Measurements from ENCODE around the gene PMFBP1. TPM values are rescaled to one million over a fixed set of nuclear protein-coding genes. Genes with fewer than 3 reads are reported as not detected.

PMFBP1 gene
- total and polyA plus RNA-seq, 2 of the 4 experiments (the other 2 are of a cell fraction) = under 0.01 TPM; not detected in 1

DNA sequence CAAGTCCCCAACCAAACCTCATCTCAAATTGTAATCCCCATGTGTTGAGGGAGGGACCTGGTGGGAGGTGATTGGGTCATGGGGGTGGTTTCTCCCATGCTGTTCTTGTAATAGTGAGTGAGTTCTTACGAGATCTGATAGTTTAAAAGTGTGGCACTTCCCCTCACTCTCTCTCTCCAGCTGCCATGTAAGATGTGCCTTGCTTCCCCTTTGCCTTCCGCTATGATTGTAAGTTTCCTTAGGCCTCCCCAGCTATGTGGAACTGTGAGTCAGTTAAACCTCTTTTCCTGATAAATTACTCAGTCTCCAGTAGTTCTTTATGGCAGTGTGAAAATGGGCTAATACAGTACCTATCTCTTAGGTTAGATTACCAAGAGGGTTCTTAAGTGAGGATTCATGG is 5.8 kb downstream of the PMFBP1 start:
- intact Hi-C loops (cut with micrococcal nuclease) (no loop called here), in situ Hi-C loops (cut with MboI; ENCODE audit: low sequenced_read_pairs) (no loop called here), dilution Hi-C loops (cut with HindIII; ENCODE audit: low sequenced_read_pairs, unreplicated experiment) (no loop called here)
- no peak overlapping the region for H3K18ac ChIP-seq (ENCODE audit: low read depth, low read length)
- no peak overlapping the region for H2AFZ ChIP-seq (replicated peaks; ENCODE audit: low read length, poor library complexity)
- no peak overlapping the region for H3K9ac ChIP-seq (ENCODE audit: low read depth, low read length)
- BruUV-seq (replicated peaks) = no TSS peak
- H3K79me1 ChIP-seq (ENCODE audit: low read depth in 1 of 2, low read length in 2 of 2) = no peaks in the 10 kb centered on the region
- no peak overlapping the region for H3K56ac ChIP-seq (ENCODE audit: extremely low read depth, insufficient read depth, low read length)
- ChIA-PET CTCF (no interaction called here), POLR2A (ENCODE audit: unreplicated experiment) (no interaction called here)
- no peak for DNase-seq
- no peaks in the 10 kb centered on the region for H3K36me3 ChIP-seq (ENCODE audit: control insufficient read depth, insufficient read depth, low read length)
- no peak overlapping the region for H2BK120ac ChIP-seq (ENCODE audit: low read depth, low read length)
- H3K27me3 ChIP-seq (ENCODE audit: control insufficient read depth, insufficient read depth, low read length) = no peaks in the 10 kb centered on the region
- no CpG with 5 or more reads among the region's 2 CpGs for WGBS, 2 experiments (ENCODE audit: extremely low coverage in 2 of 2, insufficient read length in 1 of 2)
- no peak overlapping the region for H4K5ac ChIP-seq (ENCODE audit: low read depth, low read length)
- H2BK15ac ChIP-seq (ENCODE audit: low read depth, low read length) = no peak overlapping the region
- no peaks in the 10 kb centered on the region for H3K9me1 ChIP-seq (ENCODE audit: insufficient read depth, low read length)
- no peak overlapping the region for H3K14ac ChIP-seq (replicated peaks; ENCODE audit: low read depth, low read length)
- no peak overlapping the region for H2AK5ac ChIP-seq (ENCODE audit: low read depth, low read length)
- H2BK20ac ChIP-seq (ENCODE audit: low read depth, low read length) = no peak overlapping the region
- H3K4me3 ChIP-seq (ENCODE audit: insufficient read depth, low read depth, low read length) = no peak overlapping the region
- H2AK9ac ChIP-seq (replicated peaks; ENCODE audit: low read depth, low read length, poor library complexity) = no peak overlapping the region
- no peaks in the 10 kb centered on the region for H3K9me3 ChIP-seq (ENCODE audit: control insufficient read depth, insufficient read depth, low read length)
- H4K8ac ChIP-seq (ENCODE audit: low read depth in 2 of 2, low read length in 2 of 2) = no peak overlapping the region
- no peak overlapping the region for H2BK5ac ChIP-seq (ENCODE audit: low read depth, low read length, poor library complexity, severe bottlenecking)
- H3K4ac ChIP-seq (ENCODE audit: low read depth, low read length) = no peak overlapping the region
- no peak overlapping the region for H4K91ac ChIP-seq (ENCODE audit: insufficient read depth, low read depth, low read length)
- no peaks in the 10 kb centered on the region for H3K4me1 ChIP-seq (ENCODE audit: control insufficient read depth, insufficient read depth, low read length)
- TF ChIP-seq, protein P1, sequence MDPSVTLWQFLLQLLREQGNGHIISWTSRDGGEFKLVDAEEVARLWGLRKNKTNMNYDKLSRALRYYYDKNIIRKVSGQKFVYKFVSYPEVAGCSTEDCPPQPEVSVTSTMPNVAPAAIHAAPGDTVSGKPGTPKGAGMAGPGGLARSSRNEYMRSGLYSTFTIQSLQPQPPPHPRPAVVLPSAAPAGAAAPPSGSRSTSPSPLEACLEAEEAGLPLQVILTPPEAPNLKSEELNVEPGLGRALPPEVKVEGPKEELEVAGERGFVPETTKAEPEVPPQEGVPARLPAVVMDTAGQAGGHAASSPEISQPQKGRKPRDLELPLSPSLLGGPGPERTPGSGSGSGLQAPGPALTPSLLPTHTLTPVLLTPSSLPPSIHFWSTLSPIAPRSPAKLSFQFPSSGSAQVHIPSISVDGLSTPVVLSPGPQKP (IDR thresholded peaks at IDR 0.05; ENCODE audit: borderline replicate concordance, low read depth, low read length) = no peak
- TF ChIP-seq NFE2L2 (IDR thresholded peaks at IDR 0.05; ENCODE audit: low read depth, low read length) = no peak
- no peak for TF ChIP-seq MAZ (IDR thresholded peaks at IDR 0.05; ENCODE audit: borderline replicate concordance, low read depth, low read length)
- TF ChIP-seq CEBPB (IDR thresholded peaks at IDR 0.05; ENCODE audit: low read depth, low read length) = no peak
- no peak for TF ChIP-seq SMC3 (IDR thresholded peaks at IDR 0.05; ENCODE audit: low read depth, low read length)
- TF ChIP-seq MXI1 (IDR thresholded peaks at IDR 0.05; ENCODE audit: borderline replicate concordance, low read depth, low read length) = no peak
- no peak for TF ChIP-seq BHLHE40 (IDR thresholded peaks at IDR 0.05; ENCODE audit: low read depth, low read length)
- no peak overlapping the region for H3K4me2 ChIP-seq (ENCODE audit: low read depth, low read length)
- H3K27ac ChIP-seq (ENCODE audit: insufficient read depth, low read length) = no peak overlapping the region
- no peak overlapping the region for H3K23ac ChIP-seq (ENCODE audit: low read depth, low read length)
- no peak for ATAC-seq (ENCODE audit: low read depth)
- H4K20me1 ChIP-seq (ENCODE audit: insufficient read depth, low read length) = no peaks in the 10 kb centered on the region

Measured in IMR-90 (cell line).